SK-N-SH treated with all-trans-retinoic acid at 6 μM for 48 hours (cell line): Measurements from ENCODE around the gene CLK4.

Source experiments
- ATAC-seq: fragments of 200-7000 bp; cut with Tn5 transposase; 3 replicates; pipeline ENCODE4 v1.9.1; 2020; ENCODE audit warnings: mild to moderate bottlenecking, moderate library complexity
- BACH2 ChIP-seq: fragments of 250-450 bp; sonication (Bioruptor Pico); IDR thresholded peaks from 2 replicates; pipeline ENCODE4 v1.9.0; 2021; ENCODE audit warnings: mild to moderate bottlenecking, borderline replicate concordance
- CREB5 ChIP-seq: fragments of 250-450 bp; sonication (Bioruptor Pico); IDR thresholded peaks from 2 replicates; pipeline ENCODE4 v1.5.1; 2020; ENCODE audit warnings: low read depth, mild to moderate bottlenecking, moderate library complexity
- CSDC2 ChIP-seq: fragments of 250-450 bp; sonication (Bioruptor Pico); IDR thresholded peaks from 2 replicates; pipeline ENCODE4 v1.5.0; 2020; ENCODE audit warnings: mild to moderate bottlenecking, moderate library complexity
- CSRNP3 ChIP-seq: fragments of 250-450 bp; sonication (Bioruptor Pico); IDR thresholded peaks from 2 replicates; pipeline ENCODE4 v1.5.1; 2021; ENCODE audit warnings: mild to moderate bottlenecking, moderate library complexity
- ESRRG ChIP-seq: fragments of 250-450 bp; sonication (Bioruptor Pico); IDR thresholded peaks from 2 replicates; pipeline ENCODE4 v1.6.1; 2021; ENCODE audit warnings: mild to moderate bottlenecking
- GLIS3 ChIP-seq: fragments of 250-450 bp; sonication (Bioruptor Pico); IDR thresholded peaks from 2 replicates; pipeline ENCODE4 v1.5.0; 2020; ENCODE audit warnings: mild to moderate bottlenecking, moderate library complexity
- ISL1 ChIP-seq: fragments of 250-450 bp; sonication (Bioruptor Pico); IDR thresholded peaks from 2 replicates; pipeline ENCODE4 v2.1.2; 2022; ENCODE audit warnings: mild to moderate bottlenecking, moderate library complexity
- OSR1 ChIP-seq: fragments of 250-450 bp; sonication (Bioruptor Pico); IDR thresholded peaks from 2 replicates; pipeline ENCODE4 v1.8.0; 2022; ENCODE audit warnings: moderate library complexity, mild to moderate bottlenecking, inconsistent platforms
- PATZ1 ChIP-seq: fragments of 250-450 bp; sonication (Bioruptor Pico); IDR thresholded peaks from 2 replicates; pipeline ENCODE4 v1.8.0; 2020; ENCODE audit warnings: mild to moderate bottlenecking, moderate library complexity, borderline replicate concordance
- POU6F1 ChIP-seq: fragments of 250-450 bp; sonication (Bioruptor Pico); IDR thresholded peaks from 2 replicates; pipeline ENCODE4 v1.8.0; 2021; ENCODE audit warnings: low read depth, mild to moderate bottlenecking, moderate library complexity, borderline replicate concordance
- PPARA ChIP-seq: fragments of 250-450 bp; sonication (Bioruptor Pico); IDR thresholded peaks from 2 replicates; pipeline ENCODE4 v1.5.0; 2020; ENCODE audit warnings: mild to moderate bottlenecking, borderline replicate concordance
- RARB ChIP-seq: fragments of 250-450 bp; sonication (Bioruptor Pico); IDR thresholded peaks from 2 replicates; pipeline ENCODE4 v1.8.0; 2021; ENCODE audit warnings: mild to moderate bottlenecking, moderate library complexity
- SNAI2 ChIP-seq: fragments of 250-450 bp; sonication (Bioruptor Pico); IDR thresholded peaks from 2 replicates; pipeline ENCODE4 v1.5.0; 2020; ENCODE audit warnings: mild to moderate bottlenecking, moderate library complexity
- TCF4 ChIP-seq: fragments of 250-450 bp; sonication (Bioruptor Pico); IDR thresholded peaks from 2 replicates; pipeline ENCODE4 v1.8.0; 2021; ENCODE audit warnings: mild to moderate bottlenecking, moderate library complexity, borderline replicate concordance
- TSHZ2 ChIP-seq: fragments of 250-450 bp; sonication (Bioruptor Pico); IDR thresholded peaks from 2 replicates; pipeline ENCODE4 v1.5.0; 2020; ENCODE audit warnings: mild to moderate bottlenecking, moderate library complexity
- ZFP30 ChIP-seq: fragments of 450-650 bp; formaldehyde crosslinking; IDR thresholded peaks from 2 replicates; pipeline ENCODE4 v1.5.0; 2022; ENCODE audit warnings: mild to moderate bottlenecking, moderate library complexity
- ZNF565 ChIP-seq: fragments of 450-650 bp; formaldehyde crosslinking; conservative IDR thresholded peaks from 2 replicates; pipeline ENCODE4 v1.5.0; 2020; ENCODE audit warnings: low read depth, mild to moderate bottlenecking, moderate library complexity
- ZNF8 ChIP-seq: fragments of 450-650 bp; formaldehyde crosslinking; IDR thresholded peaks from 2 replicates; pipeline ENCODE4 v1.5.0; 2020; ENCODE audit warnings: mild to moderate bottlenecking, moderate library complexity

CLK4 gene

GRCh38 chr5:178640331-178641045 is 13.6 kb upstream of the CLK4 start:
- no peak for ATAC-seq
- no peak for TF ChIP-seq CSRNP3 (CRISPR knock-in tag)

- no peak for TF ChIP-seq TCF4
- no peak for TF ChIP-seq PPARA
- TF ChIP-seq SNAI2 = no peak
- TF ChIP-seq PATZ1 (CRISPR knock-in tag) = no peak
- no peak for TF ChIP-seq ISL1
- no peak for TF ChIP-seq RARB (CRISPR knock-in tag)
- no peak for TF ChIP-seq TSHZ2 (CRISPR knock-in tag)
- TF ChIP-seq BACH2 (CRISPR knock-in tag) = no peak
- no peak for TF ChIP-seq ZNF8 (CRISPR knock-in tag)
- TF ChIP-seq CSRNP3 (CRISPR knock-in tag) = no peak
- TF ChIP-seq CSDC2 (CRISPR knock-in tag) = no peak
- TF ChIP-seq ESRRG = no peak
- no peak for TF ChIP-seq ZFP30
- no peak for TF ChIP-seq POU6F1 (CRISPR knock-in tag)
- no peak for TF ChIP-seq CREB5
- TF ChIP-seq ZNF565 (CRISPR knock-in tag) = no peak
Measured at GRCh38 chr5:178637356-178638074, 10.7 kb upstream of the CLK4 start.

GRCh38 chr5:178632285-178632684 is 5.4 kb upstream of the CLK4 start:
- no peak for TF ChIP-seq PPARA
- TF ChIP-seq ESRRG = no peak
- TF ChIP-seq OSR1 = no peak
- TF ChIP-seq ZFP30 = no peak
- TF ChIP-seq GLIS3 (CRISPR knock-in tag) = no peak
- no peak for ATAC-seq

More at GRCh38 chr5:178637356-178638074, 10.7 kb upstream of the CLK4 start:
- ATAC-seq = no peak
